AG08396 (cell line): ENCODE measurements around the gene UTF1.

Source experiments
- DNase-seq: peaks from one replicate; pipeline ENCODE4 v3.0.0; 2012; ENCODE audit warnings: low spot score, mixed read lengths

Gene UTF1

GRCh38 chr10:133247681-133248333, 17.8 kb downstream of the UTF1 start:
- DNase-seq: no peak

- DNase-seq: no peak
Observed at GRCh38 chr10:133248334-133248715, 18.3 kb downstream of the UTF1 start.

- no peak for DNase-seq
Observed at GRCh38 chr10:133249094-133249780, 19.2 kb downstream of the UTF1 start.

- no peak for DNase-seq
Observed at GRCh38 chr10:133249975-133250754, 20.1 kb downstream of the UTF1 start.

GRCh38 chr10:133251388-133252222, 21.6 kb downstream of the UTF1 start:
- no peak for DNase-seq

- no peak for DNase-seq
Observed at GRCh38 chr10:133252223-133252552, 22.2 kb downstream of the UTF1 start.

- no peak for DNase-seq
Observed at GRCh38 chr10:133253361-133253955, 23.4 kb downstream of the UTF1 start.

GRCh38 chr10:133254421-133255120, 24.6 kb downstream of the UTF1 start:
- DNase-seq: no peak

GRCh38 chr10:133255323-133255722, 25.3 kb downstream of the UTF1 start:
- no peak for DNase-seq

GRCh38 chr10:133257489-133258065, 27.6 kb downstream of the UTF1 start:
- no peak for DNase-seq

GRCh38 chr10:133258066-133258817, 28.2 kb downstream of the UTF1 start:
- no peak for DNase-seq

GRCh38 chr10:133258818-133259601, 29.0 kb downstream of the UTF1 start:
- peak; percentile 97 for DNase-seq

- no peak for DNase-seq
Observed at GRCh38 chr10:133259602-133259989, 29.6 kb downstream of the UTF1 start.

GRCh38 chr10:133260895-133261725, 31.1 kb downstream of the UTF1 start:
- peak; percentile 72 for DNase-seq

GRCh38 chr10:133261726-133262325, 31.8 kb downstream of the UTF1 start:
- peak; percentile 94 for DNase-seq

- DNase-seq: no peak
Observed at GRCh38 chr10:133262696-133263095, 32.7 kb downstream of the UTF1 start.

GRCh38 chr10:133263674-133264073, 33.7 kb downstream of the UTF1 start:
- no peak for DNase-seq

- DNase-seq: no peak
Observed at GRCh38 chr10:133264461-133264860, 34.4 kb downstream of the UTF1 start.
